Suprapubic skin (tissue), 3 donors: ENCODE data around the gene RC3H2.

ENCODE experiments used
- EP300 ChIP-seq: sonication (generic); formaldehyde crosslinking; IDR thresholded peaks from one replicate; pipeline ENCODE4 v1.6.1; 2017; ENCODE audit warnings: antibody characterized with exemption
- POLR2A ChIP-seq, 2 donors: fragments of 450-650 bp; IDR thresholded peaks; one replicate each; pipeline ENCODE4 v1.6.1; 2017; ENCODE audit warnings: antibody characterized with exemption in 2 of 2, mild to moderate bottlenecking in 2 of 2, moderate library complexity in 2 of 2
- TF ChIP-seq, protein P1 (sequence below), 2 donors: fragments of 200-600 bp in 1 of 2; fragments of 450-650 bp in 1 of 2; sonication (generic) in 1 of 2; IDR thresholded peaks; one replicate each; pipeline ENCODE4 v1.5.1; 2016 to 2019; ENCODE audit warnings: antibody characterized with exemption in 2 of 2, mild to moderate bottlenecking in 1 of 2, moderate library complexity in 1 of 2

GRCh38 chr9:122819791-122820489 is 85.2 kb downstream of the RC3H2 start:
- TF ChIP-seq POLR2A (IDR thresholded peaks at IDR 0.05) (no peak), EP300 (no peak)
- TF ChIP-seq, protein P1, sequence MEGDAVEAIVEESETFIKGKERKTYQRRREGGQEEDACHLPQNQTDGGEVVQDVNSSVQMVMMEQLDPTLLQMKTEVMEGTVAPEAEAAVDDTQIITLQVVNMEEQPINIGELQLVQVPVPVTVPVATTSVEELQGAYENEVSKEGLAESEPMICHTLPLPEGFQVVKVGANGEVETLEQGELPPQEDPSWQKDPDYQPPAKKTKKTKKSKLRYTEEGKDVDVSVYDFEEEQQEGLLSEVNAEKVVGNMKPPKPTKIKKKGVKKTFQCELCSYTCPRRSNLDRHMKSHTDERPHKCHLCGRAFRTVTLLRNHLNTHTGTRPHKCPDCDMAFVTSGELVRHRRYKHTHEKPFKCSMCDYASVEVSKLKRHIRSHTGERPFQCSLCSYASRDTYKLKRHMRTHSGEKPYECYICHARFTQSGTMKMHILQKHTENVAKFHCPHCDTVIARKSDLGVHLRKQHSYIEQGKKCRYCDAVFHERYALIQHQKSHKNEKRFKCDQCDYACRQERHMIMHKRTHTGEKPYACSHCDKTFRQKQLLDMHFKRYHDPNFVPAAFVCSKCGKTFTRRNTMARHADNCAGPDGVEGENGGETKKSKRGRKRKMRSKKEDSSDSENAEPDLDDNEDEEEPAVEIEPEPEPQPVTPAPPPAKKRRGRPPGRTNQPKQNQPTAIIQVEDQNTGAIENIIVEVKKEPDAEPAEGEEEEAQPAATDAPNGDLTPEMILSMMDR (IDR thresholded peaks at IDR 0.05) = no peak
